MM.1S (cell line): ENCODE results near the gene WDR62.

Experiments used
- CTCF ChIP-seq: fragments of 300-600 bp; sonication (generic); IDR thresholded peaks from 2 replicates; pipeline ENCODE4 v1.5.1; 2016; ENCODE audit warnings: antibody characterized with exemption, low read length, mixed read lengths
- EZH2phosphoT487 ChIP-seq: fragments of 300-600 bp; sonication (generic); IDR thresholded peaks from 2 replicates; pipeline ENCODE4 v1.6.1; 2018; ENCODE audit warnings: antibody characterized with exemption, low read length

GRCh38 chr19:36082916-36083315 lies 28.2 kb downstream of the WDR62 start:
- no peak for TF ChIP-seq EZH2phosphoT487
- TF ChIP-seq CTCF, result no peak
